ENCODE measurements around the gene CEP170B.
A peak's percentile ranks its signal among the peaks of the same experiment; 100 is the strongest.
"Not testable (repeated sequence)": the region's sequence is repeated elsewhere in the genome, so short reads cannot be mapped to it uniquely, and the experiment has no call there.

CEP170B gene

DNA sequence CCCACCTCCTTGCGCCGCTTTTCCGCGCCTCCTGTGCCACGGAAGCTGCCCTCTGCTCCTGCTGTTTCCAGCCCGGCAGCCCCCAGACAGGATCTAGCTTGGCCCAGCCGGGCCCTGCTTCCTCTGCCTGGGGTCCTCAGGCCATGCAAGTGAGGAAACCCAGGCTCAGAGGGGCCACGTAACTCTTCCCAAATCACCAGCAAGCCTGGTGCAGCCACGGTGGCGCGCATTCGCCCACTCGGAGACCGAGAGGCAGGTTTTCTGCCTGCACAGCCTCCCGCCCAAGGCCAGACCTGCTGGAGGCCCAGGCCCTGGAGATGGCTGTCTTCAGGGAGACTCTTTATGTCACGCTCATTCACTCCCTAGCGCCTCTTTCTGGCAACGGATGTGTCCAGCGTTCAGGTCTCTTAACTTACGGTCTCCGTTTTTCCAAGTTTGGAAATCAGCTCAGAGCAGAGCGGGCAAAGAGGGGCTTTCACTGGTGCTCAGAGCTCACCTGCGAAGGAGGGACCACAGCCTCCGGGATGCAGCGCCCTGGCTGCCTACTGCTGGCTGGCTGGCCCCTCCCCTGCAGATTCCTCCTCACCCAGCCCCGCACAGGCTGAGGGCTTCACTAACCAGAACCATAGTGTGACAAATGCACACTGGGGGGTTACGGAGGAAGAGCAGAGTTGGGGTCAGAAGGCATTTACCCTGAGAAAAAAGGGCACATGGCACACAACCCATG, 20.6 kb upstream of the CEP170B start:
- DNase-seq (ENCODE audit: low read depth, low spot score), result peak; percentile 70

DNA sequence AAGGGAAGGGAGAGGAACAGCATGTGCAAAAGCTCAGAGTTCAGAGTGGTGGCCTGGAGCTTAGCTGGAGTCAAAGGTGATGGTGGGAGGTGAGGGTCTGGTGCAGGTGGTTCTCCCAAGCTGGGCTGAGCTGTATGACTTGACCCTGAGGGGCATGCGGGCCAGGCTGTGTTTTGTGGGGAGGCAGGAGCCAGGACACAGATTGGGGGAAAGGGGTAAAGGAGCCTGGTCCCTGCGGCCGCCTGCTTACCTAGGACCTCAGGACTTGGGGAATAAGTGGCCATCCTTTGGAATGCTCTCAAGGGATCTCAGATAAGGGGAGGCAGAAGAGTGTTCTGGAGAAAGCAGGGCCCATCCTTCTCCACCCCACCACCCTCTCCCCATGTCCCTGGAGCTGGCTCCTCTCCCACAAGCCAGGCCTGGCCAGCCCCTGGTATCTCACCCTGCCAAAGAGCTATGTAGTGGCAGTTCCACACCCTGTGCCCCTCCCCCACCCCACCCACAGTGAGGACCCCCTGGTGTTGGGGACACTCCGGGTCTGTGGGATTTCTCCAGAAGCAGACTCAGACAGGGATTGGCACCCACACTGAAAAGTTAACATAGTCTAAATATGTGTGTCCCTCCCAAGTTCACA, 19.9 kb upstream of the CEP170B start:
- DNase-seq (ENCODE audit: low read depth, low spot score), result no peak

DNA sequence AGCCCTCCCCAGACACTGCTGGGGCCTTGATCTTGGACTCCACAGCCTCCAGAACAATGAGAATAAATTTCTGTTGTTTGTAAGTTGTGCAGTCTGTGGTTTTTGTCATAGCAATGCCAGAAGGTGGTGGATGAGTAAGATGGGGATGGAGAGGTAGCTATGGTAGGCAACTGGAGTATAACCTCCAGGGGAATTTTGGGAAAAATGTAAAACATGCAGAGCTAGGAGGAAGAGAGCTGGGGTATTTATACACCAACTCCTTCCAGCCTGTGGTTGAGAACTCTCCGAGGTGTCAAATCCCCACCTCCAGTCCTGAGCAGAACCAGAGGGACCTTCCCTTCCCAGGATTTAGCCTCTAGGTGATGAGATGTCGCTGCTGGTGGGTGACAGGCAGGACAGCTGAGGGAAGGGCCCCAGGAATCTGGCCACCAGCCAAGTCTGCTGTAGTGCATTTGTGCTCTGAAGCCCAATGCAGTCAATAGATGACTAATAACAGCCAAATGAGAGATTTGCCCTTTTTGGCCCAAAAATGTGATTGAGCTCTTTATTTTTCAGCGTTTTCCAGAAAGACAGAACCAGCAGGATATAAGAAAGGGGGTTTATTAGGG, 19.1 kb upstream of the CEP170B start:
- DNase-seq (ENCODE audit: low read depth, low spot score), result no peak

DNA sequence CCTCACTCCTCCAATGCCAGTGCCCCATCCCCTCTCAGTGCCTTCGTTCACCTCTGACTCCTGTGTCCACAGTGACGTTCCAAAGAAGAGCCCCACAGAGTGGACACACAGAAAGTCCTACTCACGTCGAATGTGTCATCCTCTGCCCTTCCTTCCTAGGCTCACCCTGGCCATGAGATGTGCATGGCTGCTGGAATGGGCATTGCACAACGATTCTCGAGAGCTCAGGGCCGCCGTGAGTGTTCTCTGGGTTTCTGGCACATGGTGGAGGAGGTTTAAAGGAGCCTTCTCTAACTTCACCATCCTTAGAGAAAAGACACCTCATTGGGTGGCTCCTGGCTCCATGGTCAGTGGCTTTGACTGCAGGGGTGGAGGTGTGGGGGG, 12.8 kb upstream of the CEP170B start:
- DNase-seq (ENCODE audit: low read depth, low spot score), result no peak

DNA sequence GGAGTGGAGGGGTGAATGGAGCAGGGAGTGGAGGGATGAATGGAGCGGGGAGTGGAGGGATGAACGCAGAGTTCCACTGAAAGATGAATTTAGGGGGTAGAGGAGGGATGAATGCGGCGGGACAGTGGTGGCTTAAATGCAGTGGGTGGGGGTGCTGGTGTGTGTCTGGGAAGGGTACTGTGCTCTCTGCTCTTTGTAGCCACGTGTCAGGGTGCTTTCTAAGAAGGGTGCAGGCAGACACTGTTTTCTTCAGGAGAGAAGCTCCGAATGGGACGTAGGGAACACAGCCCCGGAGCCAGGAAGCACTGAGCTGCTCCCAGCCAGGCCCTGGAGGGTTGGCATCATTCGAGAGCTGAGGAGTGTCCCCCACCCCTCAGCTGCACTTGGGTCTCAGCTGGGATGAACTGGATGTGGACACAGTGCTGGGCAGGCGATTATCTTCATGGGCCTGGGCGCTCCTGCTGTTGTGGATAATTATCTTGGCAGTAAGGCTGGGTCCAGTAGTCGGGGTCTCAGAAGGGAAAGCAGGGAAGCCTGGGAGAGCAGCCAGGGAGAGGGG, 9.5 kb upstream of the CEP170B start:
- no peak for DNase-seq (ENCODE audit: low read depth, low spot score)

DNA sequence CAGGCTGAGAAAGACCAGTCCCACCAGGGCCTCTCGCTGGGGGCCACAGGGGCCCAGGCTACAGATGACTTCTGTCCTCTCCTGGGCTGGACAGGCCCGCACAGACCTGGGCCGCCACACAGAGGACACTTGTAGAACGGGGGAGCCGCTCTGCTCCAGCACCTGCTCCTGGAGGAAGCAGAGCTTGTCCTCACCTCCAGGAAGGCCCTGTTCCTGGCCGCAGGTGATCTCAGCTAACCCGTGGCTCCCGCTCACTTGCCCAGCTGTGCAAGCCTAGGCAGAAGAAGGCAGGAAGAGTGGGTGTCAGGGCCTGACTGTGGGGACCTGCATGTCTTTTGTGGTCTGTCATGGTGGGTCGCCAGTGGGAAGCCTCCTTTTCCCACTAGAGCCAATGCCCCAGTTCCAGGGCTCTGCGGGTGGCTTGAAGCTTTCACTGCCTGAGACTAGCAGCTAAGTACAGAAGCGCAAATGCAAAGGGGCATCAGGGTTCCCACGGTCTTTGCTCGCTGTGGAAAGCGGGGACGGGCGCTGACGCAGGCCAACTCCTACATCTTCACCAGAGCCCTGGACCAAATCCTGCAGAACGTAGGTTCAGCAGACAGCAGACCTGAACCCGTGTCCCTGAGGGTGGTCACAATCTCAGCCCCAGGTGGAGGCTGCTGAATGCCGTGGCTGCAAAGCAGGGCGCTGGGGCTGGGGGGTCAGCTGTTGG, 8.8 kb upstream of the CEP170B start:
- DNase-seq (ENCODE audit: low read depth, low spot score), result no peak

DNA sequence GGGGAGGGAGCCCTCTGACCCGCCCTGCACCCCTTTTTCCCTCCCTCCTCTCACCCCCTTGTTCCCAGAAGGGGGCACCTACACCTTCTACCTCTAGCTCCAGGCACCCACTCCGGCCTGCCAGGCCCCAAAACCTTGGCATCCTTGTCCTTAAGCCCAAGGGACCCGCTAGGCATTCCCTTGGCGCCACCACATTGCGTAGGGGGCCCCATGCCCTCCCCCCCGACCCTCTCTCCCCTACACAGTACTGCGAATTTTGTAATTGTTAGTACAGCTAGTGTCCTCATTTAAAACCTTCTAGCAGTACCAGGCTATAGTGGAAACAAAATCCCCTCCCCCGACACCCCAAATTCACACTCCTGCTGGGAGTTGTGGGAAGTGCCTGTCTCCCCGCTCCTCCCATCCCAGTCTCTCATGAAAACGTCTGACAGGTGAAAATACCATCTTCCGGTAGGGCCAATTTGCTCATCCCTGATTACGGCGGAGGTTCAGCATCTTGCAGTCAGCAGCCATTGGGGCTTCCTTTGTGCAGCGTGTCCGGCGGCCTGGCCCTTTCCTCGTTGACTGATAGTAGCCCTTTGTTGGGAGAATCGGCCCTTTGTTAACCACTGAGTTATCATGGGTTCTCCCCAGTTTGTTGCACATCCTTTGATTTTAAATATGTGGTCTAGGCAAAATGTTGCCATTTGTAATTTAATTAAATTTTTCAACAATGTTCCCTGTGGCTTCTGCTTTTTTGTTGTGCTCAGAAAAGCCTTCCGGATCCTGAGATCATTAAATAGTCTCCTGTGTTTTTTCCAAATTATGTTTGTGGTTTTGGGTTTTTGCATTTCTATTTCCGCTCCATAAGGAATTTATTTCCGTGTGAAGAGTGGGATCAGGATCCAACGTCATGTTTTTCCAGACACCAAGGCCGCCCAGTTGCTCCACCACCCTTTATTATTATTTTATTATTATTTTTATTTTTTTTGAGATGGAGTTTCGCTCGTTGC, 7.9 kb upstream of the CEP170B start:
- no peak for DNase-seq (ENCODE audit: low read depth, low spot score)

DNA sequence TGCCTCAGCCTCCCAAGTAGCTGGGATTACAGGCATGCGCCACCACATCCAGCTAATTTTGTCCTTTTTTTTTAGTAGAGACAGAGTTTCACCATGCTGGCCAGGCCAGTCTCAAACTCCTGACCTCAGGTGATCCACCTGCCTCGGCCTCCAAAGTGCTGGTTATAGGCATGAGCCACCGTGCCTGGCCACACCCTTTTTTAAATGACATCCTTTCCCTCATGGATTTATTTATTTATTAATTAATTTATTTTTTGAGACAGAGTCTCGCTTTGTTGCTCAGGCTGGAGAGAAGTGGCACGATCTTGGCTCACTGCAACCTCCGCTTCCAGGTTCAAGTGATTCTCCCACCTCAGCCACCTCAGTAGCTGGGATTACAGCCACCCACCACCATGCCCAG, 7.1 kb upstream of the CEP170B start:
- DNase-seq (ENCODE audit: low read depth, low spot score), result not testable (repeated sequence)

DNA sequence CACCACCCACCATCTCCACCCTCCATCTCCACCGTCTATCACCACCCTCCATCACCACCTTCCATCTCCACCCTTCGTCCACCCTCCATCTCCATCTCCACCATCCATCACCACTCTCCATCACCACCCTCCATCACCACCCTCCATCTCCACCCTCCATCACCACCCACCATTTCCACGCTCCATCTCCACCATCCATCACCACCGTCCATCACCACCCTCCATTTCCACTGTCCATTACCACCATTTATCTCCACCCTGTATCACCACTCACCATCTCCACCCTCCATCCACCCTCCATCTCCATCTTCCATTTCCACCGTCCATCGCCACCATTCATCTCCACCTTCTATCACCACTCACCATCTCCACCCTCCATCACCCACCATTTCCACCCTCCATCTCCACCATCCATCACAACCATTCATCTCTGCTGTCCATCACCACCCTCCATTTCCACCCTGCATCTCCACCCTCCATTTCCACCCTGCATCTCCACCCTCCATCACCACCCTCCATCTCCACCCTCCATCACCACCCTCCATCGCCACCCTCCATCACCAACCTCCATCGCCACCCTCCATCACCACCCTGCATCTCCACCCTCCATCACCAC, 6.1 kb upstream of the CEP170B start:
- no peak for DNase-seq (ENCODE audit: low read depth, low spot score)

DNA sequence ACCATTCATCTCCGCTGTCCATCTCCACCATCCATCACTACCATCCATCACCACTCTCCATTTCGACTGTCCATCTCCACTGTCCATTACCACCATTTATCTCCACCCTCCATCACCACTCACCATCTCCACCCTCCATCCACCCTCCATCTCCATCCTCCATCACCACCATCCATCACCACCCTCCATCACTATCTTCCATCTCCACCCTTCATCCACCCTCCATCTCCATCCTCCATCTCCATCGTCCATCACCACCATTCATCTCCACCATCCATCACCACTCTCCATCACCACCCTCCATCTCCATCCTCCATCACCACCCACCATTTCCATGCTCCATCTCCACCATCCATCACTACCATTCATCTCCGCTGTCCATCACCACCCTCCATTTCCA, 5.2 kb upstream of the CEP170B start:
- no peak for DNase-seq (ENCODE audit: low read depth, low spot score)

DNA sequence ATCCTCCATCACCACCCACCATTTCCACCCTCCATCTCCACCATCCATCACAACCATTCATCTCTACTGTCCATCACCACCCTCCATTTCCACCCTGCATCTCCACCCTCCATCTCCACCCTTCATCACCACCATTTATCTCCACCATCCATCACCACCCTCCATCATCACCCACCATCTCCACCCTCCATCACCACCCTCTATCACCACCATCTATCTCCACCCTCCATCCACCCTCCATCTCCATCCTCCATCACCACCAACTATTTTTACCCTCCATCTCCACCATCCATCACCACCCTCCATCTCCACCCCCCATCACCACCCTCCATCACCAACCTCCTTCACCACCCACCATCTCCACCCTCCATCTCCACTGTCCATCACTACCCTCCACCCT, 4.7 kb upstream of the CEP170B start:
- DNase-seq (ENCODE audit: low read depth, low spot score), result no peak

DNA sequence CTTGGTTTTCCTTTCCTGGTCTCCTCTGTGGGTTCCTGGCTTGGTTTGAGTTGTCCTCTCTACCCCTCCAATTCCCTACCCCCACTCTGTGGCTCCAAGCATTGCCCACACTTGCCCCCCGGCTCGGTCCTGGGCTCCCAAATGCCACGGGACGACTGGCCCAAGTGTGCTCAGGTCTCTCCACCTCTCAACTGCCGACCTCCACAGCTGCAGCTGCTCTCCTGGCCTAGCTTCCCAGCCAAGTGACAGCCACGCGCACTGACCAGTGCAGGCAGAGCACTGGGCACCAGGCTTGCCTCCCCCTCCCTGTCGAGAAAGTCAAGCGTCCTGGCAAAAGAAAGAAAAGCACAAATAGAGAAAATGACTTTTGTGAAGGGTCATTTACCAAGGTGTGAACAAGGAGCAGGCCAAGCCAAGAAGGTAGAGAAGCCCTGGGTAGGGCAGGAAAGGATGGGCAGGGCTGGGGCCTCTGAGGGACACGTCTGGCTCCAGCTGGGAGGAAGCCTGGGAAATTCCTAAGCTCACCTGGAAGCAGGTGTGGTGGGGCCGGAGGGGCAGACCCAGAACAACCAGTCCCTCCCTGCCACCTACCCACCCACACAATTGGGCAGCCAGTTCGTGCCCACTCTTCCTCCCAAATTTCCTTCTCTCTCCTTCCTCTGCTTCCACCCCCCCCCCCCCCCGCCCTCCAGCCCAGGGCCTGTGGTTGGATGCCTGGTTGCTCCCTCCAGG, 1.8 kb upstream of the CEP170B start:
- DNase-seq (ENCODE audit: low read depth, low spot score), result no peak

DNA sequence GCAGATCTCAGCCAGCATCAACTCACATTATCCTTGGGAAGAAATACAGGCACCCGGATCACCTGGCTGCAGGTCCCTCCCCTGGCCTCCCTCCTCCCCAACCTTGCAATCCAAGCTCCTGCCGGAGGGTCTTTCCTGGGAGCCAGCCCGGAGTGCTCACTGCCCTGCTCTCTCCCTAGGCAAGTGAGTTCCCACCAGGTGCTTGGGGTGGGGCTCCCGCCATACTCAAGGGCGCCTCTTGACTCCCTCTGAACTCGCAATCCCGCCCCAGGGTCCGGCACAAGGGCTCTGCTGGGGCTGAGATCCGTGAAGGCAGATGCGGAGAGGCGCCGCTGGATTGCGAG, 1.2 kb upstream of the CEP170B start:
- DNase-seq (ENCODE audit: low read depth, low spot score), result no peak

DNA sequence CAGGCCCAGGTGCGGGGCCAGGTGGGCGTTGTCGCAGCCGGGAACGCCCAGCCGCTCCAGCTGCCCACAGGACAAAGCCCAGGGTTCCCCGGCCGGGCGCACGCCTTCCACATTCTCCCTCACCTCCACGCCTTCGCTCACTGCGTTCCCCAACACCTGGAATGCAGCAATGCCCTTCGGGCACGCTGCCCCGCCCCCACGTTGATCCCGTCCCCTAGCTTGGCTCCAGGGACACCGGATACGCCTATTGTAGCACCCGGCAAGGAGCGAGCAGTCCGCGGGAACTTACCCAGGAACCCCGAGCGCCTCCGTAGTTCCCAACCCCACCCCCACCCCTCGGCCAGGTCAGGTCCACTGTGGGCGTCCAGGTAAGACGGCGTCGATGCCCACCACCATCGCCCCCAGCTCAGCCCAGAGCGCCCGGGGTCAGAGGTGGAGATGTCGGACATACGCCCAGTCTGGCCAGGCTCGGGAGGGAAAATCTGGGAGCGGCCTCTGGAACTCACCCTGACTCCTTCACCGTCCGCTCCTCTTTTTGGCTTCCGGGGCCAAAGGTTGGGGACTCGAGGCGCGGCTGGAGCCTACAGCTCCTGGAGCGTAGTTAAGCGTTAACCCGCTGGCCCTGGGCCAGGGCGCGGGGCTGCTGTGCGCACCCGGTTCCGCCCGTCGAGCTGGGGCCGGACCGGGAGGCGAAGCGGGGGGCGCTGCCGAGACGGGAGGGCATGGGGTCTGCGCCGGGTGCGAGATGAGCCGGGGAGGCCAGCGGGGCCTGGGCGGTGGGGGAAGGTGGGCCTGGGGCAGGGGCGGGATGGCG, 594 bp upstream of the CEP170B start:
- peak; percentile 82 for DNase-seq (ENCODE audit: low read depth, low spot score)

DNA sequence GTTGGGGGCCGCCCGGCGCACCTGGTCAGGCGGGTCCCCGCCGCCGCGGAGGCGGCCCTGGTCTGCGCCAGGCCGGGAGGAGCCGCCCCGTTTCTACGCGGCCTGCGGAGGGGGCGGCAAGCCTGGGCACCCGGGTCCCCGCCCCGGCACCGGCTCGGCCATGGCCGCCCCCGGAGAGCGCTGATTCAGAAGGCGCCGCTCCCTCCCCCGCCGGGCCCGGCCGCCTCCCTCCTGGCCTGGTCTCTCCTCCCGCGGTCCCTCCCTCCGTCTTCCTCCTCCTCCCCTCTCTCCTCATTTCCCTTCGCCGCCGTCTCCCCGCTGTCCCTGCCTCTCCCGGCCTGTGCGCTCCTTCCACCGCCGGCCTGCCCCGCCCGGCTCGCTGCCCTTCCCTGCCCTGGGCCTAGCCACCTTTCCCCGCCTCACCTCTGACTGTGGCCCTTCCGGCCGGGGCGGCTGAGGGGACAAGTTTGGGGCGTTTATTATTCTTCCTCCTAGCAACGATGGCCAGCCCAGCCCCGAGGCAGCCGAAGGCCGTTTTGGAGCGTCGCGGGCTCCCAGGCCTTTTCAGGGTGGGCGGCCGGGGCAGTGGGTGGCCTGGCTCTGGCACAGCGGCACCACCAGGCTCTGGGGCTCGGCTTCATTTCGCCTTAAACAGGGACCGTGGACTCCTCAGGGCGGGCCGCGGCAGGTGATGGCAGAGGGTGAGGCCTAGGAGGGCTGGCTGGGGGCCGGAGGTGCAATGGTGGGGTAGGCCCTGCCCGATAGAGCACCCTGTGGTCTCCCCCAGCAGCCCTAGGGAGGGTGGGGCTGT, 768 bp downstream of the CEP170B start:
- DNase-seq (ENCODE audit: low read depth, low spot score), result peak; percentile 55

DNA sequence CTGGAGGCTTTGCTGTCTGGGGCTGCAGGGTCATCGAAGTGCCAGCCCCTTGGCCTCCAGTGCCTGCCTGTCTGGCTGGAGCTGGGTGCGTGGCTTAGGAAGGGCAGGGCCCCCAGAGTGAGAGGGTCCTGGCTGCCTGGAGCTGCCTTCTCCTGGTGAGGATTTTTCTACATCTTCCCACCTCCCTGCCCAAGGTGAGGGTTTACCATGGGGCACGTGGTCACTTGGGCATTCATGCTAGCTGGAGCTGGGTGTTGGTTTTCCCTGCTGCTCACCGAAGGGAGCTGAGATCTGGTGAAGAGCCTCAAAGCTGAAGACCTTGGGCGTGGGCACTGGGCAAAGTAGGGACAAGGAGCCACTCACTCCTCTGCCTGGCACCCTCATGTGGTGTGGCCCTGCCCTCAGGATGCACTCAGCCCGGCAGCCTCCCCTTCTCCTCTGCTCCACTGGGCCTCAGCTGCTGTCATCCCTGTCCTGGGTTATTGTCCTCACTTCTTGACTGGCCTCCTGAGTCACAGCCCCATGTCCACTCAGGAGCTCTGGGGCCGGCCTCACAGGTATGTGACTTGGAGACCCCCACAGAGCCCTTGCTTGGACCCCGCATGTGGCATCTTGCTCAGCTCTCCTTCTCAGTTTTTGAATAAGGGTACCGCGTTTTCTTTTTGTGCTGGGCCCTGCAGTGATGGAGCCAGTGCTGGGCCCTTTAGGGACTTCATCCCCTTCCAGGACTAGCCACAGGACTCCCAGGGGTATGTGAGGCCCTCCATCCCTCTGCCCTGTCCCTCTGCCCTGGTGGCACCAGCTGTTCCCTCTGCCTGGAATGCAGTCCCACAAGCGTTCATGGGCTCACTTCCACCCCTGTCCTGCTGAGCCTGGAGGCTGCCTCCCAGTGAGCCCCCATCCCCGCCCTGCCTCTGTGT, 1.6 kb downstream of the CEP170B start:
- no peak for DNase-seq (ENCODE audit: low read depth, low spot score)

DNA sequence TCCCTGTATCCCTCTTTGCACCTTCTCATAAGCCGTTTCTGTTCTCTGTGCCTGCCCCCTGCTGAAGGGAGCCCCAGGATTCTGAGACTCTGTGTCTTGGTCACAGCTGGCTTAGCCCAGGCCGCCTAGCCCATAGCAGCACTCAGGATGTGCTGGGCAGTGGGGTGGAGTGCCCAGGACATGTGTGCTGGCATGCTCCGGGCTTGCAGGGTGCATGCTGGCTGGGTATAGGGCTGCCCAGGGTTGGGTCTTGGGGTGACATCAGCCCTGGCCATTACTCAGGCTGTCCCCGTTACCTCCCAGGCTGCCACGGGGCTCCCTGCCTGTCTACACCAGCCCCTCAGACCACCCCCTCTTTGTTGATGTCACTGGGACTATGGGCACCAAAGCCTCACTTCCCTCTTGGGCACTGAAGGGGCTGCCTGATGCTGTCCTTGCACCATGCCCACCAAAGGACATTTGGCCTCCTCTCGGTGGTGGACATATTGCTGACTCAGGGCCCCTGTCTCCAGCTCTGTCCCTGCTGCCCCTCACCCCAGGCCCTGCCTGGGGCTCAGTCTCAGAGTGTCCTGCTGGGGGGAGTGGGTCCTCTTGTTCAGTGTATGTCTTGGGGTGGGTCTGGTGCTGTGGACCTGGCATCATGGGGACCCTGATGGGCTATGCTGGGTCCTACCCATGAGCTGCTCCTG, 2.4 kb downstream of the CEP170B start:
- no peak for DNase-seq (ENCODE audit: low read depth, low spot score)

All from ELF-1 (cell line).